Measurements from ENCODE around the gene TATDN2. TPM values are rescaled to one million over a fixed set of nuclear protein-coding genes. Genes with fewer than 3 reads are reported as not detected.

TATDN2 gene
- total and polyA plus RNA-seq, 2 experiments from 2014 or later = 4.8 to 19.1 TPM

DNA sequence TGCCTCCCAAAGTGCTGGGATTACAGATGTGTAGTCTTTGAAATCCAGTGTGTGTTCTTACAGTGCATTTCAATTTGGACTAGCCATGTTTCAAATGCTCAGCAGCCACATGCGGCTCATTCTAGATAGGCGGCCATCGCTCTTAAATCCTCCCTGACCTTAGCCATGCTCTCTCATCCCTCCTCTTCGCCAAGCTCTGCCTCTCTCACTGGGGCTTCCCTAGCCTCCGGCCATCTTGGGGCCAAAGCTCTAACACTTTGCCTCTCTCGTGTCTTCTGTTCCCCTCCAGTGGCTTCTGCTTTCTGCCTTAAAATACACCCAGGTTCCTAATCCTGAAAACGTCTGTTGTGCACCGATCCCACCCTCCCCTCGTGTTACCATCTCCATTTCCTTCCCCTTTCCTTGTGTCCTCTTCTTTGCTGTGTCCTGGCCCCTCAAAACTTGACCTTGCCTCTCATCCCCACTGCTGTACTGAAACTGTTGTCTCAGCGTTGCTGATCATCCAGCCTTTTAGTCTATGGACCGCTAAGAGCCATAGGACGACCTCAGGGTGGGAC lies 45.8 kb downstream of the TATDN2 start:
- Histone ChIP-seq H3K27ac (ENCODE audit: low read depth) (no peak overlapping the region), H3K36me3 (ENCODE audit: insufficient read depth) (no peaks in the 10 kb centered on the region), H2AFZ (no peak overlapping the region), H3K9me2 (ENCODE audit: insufficient read depth) (no peaks in the 10 kb centered on the region), H3K27me3 (ENCODE audit: insufficient read depth) (no peaks in the 10 kb centered on the region), H4K20me1 (replicated peaks; ENCODE audit: insufficient read depth) (no peaks in the 10 kb centered on the region), H3K4me1 (ENCODE audit: insufficient read depth) (no peaks in the 10 kb centered on the region), H3K4me2 (no peak overlapping the region), H3F3A (replicated peaks; ENCODE audit: low read depth) (no peaks in the 10 kb centered on the region), H3K4me3 (no peak overlapping the region), H3K79me2 (replicated peaks; ENCODE audit: insufficient read depth) (no peaks in the 10 kb centered on the region; the same call in 1 of the 2 replicates)
- H3K4me3 Mint-ChIP-seq = no peak overlapping the region
- H3K4me1 Mint-ChIP-seq = no peaks in the 10 kb centered on the region; the same call in 2 of the 3 replicates
- no peak overlapping the region for H3K27ac Mint-ChIP-seq
- no peak for TF ChIP-seq JUNB (IDR thresholded peaks at IDR 0.05; ENCODE audit: unreplicated experiment)
- no peak for TF ChIP-seq CREB1 (CRISPR knock-in tag; IDR thresholded peaks at IDR 0.05; ENCODE audit: low read depth)
- TF ChIP-seq POLR2AphosphoS5 (IDR thresholded peaks at IDR 0.05; ENCODE audit: low read depth) = no peak
- TF ChIP-seq, protein P1, sequence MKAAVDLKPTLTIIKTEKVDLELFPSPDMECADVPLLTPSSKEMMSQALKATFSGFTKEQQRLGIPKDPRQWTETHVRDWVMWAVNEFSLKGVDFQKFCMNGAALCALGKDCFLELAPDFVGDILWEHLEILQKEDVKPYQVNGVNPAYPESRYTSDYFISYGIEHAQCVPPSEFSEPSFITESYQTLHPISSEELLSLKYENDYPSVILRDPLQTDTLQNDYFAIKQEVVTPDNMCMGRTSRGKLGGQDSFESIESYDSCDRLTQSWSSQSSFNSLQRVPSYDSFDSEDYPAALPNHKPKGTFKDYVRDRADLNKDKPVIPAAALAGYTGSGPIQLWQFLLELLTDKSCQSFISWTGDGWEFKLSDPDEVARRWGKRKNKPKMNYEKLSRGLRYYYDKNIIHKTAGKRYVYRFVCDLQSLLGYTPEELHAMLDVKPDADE (IDR thresholded peaks at IDR 0.05) = no peak
- TF ChIP-seq EZH2phosphoT487 (IDR thresholded peaks at IDR 0.05; ENCODE audit: unreplicated experiment) = no peak
- no peak for TF ChIP-seq ZNF114 (CRISPR knock-in tag; IDR thresholded peaks at IDR 0.05)
- no peak for TF ChIP-seq ZNF331 (CRISPR knock-in tag; IDR thresholded peaks at IDR 0.05; ENCODE audit: low read depth)
- TF ChIP-seq, protein P2, sequence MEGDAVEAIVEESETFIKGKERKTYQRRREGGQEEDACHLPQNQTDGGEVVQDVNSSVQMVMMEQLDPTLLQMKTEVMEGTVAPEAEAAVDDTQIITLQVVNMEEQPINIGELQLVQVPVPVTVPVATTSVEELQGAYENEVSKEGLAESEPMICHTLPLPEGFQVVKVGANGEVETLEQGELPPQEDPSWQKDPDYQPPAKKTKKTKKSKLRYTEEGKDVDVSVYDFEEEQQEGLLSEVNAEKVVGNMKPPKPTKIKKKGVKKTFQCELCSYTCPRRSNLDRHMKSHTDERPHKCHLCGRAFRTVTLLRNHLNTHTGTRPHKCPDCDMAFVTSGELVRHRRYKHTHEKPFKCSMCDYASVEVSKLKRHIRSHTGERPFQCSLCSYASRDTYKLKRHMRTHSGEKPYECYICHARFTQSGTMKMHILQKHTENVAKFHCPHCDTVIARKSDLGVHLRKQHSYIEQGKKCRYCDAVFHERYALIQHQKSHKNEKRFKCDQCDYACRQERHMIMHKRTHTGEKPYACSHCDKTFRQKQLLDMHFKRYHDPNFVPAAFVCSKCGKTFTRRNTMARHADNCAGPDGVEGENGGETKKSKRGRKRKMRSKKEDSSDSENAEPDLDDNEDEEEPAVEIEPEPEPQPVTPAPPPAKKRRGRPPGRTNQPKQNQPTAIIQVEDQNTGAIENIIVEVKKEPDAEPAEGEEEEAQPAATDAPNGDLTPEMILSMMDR (conservative IDR thresholded peaks at IDR 0.05; ENCODE audit: low read depth in 2 of 2) = no peak
- TF ChIP-seq, protein P3, sequence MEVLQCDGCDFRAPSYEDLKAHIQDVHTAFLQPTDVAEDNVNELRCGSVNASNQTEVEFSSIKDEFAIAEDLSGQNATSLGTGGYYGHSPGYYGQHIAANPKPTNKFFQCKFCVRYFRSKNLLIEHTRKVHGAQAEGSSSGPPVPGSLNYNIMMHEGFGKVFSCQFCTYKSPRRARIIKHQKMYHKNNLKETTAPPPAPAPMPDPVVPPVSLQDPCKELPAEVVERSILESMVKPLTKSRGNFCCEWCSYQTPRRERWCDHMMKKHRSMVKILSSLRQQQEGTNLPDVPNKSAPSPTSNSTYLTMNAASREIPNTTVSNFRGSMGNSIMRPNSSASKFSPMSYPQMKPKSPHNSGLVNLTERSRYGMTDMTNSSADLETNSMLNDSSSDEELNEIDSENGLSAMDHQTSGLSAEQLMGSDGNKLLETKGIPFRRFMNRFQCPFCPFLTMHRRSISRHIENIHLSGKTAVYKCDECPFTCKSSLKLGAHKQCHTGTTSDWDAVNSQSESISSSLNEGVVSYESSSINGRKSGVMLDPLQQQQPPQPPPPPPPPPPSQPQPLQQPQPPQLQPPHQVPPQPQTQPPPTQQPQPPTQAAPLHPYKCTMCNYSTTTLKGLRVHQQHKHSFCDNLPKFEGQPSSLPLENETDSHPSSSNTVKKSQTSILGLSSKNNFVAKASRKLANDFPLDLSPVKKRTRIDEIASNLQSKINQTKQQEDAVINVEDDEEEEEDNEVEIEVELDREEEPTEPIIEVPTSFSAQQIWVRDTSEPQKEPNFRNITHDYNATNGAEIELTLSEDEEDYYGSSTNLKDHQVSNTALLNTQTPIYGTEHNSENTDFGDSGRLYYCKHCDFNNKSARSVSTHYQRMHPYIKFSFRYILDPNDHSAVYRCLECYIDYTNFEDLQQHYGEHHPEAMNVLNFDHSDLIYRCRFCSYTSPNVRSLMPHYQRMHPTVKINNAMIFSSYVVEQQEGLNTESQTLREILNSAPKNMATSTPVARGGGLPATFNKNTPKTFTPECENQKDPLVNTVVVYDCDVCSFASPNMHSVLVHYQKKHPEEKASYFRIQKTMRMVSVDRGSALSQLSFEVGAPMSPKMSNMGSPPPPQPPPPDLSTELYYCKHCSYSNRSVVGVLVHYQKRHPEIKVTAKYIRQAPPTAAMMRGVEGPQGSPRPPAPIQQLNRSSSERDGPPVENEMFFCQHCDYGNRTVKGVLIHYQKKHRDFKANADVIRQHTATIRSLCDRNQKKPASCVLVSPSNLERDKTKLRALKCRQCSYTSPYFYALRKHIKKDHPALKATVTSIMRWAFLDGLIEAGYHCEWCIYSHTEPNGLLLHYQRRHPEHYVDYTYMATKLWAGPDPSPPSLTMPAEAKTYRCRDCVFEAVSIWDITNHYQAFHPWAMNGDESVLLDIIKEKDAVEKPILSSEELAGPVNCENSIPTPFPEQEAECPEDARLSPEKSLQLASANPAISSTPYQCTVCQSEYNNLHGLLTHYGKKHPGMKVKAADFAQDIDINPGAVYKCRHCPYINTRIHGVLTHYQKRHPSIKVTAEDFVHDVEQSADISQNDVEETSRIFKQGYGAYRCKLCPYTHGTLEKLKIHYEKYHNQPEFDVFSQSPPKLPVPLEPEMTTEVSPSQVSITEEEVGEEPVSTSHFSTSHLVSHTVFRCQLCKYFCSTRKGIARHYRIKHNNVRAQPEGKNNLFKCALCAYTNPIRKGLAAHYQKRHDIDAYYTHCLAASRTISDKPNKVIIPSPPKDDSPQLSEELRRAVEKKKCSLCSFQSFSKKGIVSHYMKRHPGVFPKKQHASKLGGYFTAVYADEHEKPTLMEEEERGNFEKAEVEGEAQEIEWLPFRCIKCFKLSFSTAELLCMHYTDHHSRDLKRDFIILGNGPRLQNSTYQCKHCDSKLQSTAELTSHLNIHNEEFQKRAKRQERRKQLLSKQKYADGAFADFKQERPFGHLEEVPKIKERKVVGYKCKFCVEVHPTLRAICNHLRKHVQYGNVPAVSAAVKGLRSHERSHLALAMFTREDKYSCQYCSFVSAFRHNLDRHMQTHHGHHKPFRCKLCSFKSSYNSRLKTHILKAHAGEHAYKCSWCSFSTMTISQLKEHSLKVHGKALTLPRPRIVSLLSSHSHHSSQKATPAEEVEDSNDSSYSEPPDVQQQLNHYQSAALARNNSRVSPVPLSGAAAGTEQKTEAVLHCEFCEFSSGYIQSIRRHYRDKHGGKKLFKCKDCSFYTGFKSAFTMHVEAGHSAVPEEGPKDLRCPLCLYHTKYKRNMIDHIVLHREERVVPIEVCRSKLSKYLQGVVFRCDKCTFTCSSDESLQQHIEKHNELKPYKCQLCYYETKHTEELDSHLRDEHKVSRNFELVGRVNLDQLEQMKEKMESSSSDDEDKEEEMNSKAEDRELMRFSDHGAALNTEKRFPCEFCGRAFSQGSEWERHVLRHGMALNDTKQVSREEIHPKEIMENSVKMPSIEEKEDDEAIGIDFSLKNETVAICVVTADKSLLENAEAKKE (CRISPR knock-in tag; IDR thresholded peaks at IDR 0.05) = no peak
- TF ChIP-seq STAT1 (IDR thresholded peaks at IDR 0.05; ENCODE audit: unreplicated experiment) = no peak
- TF ChIP-seq EZH2 (IDR thresholded peaks at IDR 0.05; ENCODE audit: low read depth, unreplicated experiment) = no peak
- no peak for TF ChIP-seq NANOG (IDR thresholded peaks at IDR 0.05; ENCODE audit: borderline replicate concordance)
- TF ChIP-seq, protein P4, sequence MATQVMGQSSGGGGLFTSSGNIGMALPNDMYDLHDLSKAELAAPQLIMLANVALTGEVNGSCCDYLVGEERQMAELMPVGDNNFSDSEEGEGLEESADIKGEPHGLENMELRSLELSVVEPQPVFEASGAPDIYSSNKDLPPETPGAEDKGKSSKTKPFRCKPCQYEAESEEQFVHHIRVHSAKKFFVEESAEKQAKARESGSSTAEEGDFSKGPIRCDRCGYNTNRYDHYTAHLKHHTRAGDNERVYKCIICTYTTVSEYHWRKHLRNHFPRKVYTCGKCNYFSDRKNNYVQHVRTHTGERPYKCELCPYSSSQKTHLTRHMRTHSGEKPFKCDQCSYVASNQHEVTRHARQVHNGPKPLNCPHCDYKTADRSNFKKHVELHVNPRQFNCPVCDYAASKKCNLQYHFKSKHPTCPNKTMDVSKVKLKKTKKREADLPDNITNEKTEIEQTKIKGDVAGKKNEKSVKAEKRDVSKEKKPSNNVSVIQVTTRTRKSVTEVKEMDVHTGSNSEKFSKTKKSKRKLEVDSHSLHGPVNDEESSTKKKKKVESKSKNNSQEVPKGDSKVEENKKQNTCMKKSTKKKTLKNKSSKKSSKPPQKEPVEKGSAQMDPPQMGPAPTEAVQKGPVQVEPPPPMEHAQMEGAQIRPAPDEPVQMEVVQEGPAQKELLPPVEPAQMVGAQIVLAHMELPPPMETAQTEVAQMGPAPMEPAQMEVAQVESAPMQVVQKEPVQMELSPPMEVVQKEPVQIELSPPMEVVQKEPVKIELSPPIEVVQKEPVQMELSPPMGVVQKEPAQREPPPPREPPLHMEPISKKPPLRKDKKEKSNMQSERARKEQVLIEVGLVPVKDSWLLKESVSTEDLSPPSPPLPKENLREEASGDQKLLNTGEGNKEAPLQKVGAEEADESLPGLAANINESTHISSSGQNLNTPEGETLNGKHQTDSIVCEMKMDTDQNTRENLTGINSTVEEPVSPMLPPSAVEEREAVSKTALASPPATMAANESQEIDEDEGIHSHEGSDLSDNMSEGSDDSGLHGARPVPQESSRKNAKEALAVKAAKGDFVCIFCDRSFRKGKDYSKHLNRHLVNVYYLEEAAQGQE (IDR thresholded peaks at IDR 0.05; ENCODE audit: unreplicated experiment) = no peak
- H3K9me3 Mint-ChIP-seq = no peaks in the 10 kb centered on the region; the same call in 2 of the 3 replicates
- no peak for ATAC-seq
- no peaks in the 10 kb centered on the region for H3K27me3 Mint-ChIP-seq (ENCODE audit: insufficient read depth, low read depth, poor library complexity)
- no peak for DNase-seq (ENCODE audit: low spot score)
- peaks cover 13% of the 10 kb centered on the region for H3K36me3 Mint-ChIP-seq (ENCODE audit: low read depth)

All from GM23338 (cell line).